HG02642 (cell line): ENCODE measurements around the gene TMC5.
"Not testable (repeated sequence)": the region's sequence is repeated elsewhere in the genome, so short reads cannot be mapped to it uniquely, and the experiment has no call there.

Experiments used
- ATAC-seq: cut with Tn5 transposase; IDR thresholded peaks from one replicate; pipeline ENCODE4 v1.9.1; 2021; ENCODE audit warnings: mild to moderate bottlenecking; ENCODE audit not compliant: unreplicated experiment, poor library complexity

The TMC5 gene

DNA sequence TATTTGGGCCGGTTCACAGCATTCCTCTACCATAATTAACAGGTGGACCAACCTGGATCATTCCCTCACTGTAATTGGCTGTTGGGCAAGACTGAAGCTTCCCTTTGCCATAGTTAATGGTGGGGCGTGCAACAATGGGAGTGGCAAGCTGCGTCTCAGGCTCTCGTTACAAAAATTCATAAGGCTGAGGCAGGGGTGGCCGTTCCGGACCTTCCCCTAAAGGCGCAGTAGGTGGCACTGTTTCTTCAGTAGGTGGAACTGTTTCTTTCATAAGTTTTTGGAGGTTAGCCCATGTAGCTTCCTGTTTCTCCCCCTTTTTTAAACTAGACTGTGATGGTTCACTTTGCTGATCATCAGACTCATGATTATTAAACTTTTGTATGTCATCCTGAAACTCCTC is 17.0 kb upstream of the TMC5 start:
- ATAC-seq: no peak

DNA sequence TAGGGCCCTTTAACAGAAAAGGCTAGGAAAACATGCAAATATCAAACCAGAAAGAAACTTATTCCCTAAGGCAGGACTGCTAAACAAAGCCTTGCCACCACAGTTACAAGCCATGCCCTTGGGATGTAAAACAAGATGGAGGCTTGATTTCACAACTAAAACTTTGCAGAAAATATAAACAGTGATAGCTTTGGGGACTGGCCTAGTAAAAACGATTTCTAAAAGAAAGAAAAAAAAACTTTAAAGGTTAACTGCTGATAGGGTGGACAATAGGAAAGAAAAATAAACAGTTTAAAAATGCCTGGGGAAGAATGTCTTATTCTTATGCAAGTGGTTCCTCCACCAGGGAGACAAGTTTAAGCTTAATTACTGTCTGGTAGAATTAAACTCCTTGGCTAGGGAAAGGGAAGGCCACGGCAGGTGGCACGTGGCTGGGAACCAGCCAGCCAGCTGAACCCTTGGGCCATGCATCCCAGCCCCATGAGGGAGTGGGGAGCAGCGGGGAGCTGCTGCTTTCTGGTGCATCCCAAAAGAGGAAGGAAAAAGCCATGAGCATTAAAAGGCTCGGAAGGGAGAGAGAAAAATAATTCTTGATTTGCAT is 10.7 kb upstream of the TMC5 start:
- no peak for ATAC-seq

DNA sequence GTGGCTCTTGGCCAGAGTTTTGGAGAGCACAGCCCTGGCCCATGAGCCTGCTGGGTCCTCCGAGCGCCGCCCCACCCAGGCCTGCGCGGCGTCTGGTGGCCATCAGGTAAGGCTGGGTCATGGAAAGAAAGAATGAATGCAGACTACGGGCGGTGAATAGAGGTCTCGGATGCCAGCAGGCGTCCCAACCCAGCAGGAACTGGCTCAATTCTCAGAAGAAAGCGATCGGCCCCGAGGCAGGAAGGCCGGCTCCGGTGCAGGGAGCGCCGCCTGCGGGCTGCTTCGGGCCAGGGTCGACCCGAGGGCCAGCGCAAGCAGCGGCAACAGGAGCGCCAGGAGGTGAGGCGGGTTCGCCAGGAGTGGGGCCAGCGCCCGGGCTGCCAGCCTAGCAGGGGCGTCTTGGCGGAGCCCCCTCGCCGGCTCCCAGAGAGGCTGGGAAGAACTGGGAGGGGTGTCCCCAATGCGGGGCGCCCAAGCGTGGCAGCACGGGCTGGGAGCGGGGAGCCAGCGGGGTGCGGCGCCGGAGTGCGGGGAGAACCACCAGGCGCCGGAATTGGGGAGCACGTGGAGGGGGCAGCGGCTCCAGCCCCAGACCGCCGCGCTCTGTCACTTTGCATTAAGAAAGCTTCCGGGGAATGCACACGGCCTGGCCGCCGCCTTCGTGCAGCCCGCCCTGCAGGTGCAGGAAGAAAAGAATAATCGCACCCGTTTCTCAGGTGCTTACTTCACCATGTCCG is 7.1 kb upstream of the TMC5 start:
- no peak for ATAC-seq

DNA sequence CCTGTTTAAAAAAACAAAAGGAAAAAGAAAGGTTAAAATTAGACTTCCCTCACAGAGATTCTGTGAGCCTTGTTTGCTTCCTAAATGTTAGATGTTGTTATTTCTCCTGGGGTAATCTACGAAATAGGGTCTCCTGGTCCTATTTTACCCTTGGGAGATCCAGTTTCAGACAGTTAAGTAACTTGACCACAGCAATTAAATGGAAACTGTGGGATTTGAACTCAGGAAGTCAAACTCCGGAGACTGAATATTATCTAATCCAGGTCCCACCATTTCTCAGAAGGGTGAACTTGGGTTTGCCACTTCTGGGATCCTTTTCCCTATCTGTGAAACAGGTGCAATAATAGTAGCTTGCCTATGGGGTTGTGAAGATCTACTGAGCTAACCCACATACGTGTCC is 6.4 kb upstream of the TMC5 start:
- no peak for ATAC-seq

DNA sequence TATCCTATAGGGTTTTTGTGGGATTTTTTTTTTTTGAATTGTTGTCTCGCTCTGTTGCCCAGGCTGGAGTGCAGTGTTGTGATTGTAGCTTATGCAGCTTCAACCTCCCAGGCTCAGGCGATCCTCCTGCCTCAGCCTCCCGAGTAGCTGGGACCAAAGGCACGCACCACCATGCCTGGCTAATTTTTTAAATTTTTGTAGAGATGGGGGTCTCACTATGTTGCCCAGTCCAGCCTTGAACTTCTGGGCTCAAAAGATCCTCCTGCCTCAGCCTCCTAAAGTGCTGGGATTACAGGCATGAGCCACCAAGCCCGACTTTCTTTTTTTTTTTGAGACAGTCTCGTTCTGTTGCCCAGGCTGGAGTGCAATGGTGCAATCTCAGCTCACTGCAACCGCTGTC is 5.6 kb upstream of the TMC5 start:
- not testable (repeated sequence) for ATAC-seq

DNA sequence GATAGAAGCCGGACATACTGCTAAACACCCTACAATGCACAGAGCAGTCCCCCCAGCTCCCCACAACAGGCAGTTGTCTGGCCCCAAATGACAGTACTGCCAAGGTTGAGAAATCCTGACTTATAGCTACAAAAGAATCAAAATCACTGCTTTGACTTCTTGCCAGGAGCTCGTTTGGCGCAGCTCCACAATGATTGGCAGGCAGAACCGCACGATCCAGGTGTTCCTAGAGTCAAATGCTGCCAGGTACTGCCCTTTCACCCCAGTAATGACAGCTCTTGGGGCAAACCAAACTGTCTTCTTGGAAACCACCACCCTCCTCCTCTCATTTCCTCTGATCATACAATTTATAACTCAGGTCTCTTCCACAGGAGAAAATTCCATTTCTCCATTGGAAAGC is 2.2 kb upstream of the TMC5 start:
- ATAC-seq: no peak

DNA sequence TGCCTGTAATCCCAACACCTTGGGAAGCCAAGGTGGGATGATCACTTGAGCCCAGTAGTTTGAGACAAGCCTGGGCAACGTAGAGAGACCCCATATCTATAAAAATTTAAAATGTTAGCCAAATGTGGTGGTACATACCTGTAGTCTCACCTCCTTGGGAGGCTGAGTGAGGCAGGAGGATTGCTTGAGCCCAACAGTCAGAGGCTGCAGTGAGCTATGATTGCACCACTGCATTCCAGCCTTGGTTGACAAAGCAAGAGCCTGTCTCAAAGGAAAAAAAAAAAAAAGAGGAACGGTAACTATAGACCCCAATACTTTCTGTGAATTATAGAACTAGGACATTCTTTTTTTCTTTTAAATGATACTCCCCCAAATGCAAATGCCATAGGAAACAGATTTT is 1.8 kb upstream of the TMC5 start:
- ATAC-seq: no peak

DNA sequence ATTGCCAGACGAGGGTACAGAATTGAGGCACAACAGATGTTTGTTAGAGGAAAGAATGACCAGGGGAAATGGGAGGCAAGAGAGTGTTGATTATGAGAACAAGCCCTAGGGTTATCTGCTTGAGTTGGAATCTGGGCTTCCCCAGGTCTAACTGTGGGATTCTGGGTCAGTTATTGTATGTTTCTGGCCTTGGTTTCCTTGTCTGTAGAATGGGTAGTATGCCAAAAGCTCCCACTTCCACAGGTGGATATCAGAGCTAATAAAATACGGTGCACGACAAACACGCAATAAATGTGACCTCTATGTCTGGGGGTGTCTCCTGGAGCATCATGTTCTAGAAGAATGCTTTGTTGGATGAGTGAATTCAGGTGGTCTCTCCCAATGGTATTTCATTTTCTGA is 517 bp downstream of the TMC5 start:
- ATAC-seq: no peak

DNA sequence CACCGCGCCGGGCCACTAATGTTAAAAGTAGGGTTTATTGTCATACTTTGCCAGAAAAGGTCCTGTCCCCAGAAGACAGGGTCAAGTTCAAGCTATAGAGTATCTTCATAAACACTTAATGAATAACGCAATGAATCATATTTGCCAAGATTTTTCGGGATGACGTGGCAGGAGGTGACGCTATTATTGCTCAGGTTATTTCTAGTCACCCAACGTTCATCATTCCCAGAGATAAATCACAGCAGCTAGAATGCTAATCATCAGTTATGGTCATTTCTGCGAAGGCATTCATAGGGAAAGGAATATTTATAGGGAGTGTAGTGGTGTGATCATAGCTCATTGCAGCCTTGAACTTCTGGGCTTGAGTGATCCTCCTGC is 2.0 kb downstream of the TMC5 start:
- no peak for ATAC-seq

DNA sequence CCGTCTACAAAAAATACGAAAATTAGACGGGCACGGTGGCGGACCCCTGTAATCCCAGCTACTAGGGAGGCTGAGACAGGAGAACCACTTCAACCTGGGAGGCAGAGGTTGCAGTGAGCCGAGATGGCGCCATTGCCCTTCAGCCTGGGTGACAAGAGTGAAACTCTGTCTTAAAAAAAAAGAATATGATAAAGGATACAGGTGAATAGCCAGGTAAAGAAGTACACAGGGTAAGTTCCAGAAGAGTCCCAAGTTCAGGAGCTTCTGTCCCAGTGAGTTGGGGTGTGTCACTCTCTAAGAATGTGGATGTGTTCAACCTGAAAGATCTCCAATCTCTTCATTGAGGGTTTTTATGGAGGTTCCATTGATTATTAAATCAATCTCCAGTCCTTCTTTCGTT is 6.8 kb downstream of the TMC5 start:
- ATAC-seq: no peak

DNA sequence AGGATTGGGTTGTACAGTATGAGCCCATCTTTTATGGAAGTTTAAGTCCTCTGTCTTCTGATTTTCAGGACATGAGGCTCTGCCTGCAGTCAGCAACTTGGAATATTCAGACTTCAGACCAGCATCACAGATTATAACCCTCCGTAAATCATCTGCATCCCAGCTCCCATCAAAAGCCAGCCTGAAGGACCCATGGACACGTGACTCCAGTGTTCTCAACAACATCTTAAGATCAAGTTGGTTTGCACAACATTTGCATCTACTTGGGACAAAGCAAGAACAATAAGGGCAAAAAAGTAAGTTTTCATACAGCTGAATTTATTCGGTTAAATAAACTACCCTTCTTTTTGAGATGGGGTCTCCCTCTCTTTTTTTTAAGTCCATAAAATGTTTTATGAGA is 12.7 kb downstream of the TMC5 start:
- ATAC-seq: no peak

DNA sequence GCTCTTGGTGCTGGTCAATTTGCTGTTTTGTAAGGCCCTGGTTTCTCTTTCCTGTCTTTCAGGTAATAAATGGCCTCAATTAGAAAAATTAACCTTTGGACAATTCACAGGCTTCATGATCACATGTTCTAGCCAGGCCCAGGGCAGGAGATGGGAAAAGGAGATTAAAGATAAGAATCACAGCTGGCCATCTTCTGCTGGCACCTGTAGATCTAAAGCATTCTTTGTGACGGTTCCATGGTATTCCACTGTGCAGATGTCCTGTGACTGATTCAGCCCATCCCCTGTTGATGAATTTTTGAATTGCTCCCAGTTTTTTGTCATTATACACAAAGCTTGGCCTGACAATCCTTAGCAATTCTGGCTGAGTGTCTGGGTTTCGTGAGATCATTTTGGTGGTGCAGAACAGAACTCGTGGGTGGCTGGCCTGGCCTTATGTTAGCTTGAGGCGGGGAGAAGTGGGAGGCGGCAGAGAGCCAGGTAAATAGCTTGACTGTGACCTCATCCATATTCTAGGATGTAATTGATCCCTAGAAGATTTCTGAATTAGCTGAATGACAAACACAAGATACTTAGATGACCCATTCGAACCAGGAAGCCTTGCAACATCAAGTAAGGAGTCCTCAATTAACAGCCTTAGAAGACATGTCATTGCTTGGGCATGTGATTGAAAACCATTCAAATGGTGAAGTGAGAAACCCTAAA is 14.1 kb downstream of the TMC5 start:
- no peak for ATAC-seq

DNA sequence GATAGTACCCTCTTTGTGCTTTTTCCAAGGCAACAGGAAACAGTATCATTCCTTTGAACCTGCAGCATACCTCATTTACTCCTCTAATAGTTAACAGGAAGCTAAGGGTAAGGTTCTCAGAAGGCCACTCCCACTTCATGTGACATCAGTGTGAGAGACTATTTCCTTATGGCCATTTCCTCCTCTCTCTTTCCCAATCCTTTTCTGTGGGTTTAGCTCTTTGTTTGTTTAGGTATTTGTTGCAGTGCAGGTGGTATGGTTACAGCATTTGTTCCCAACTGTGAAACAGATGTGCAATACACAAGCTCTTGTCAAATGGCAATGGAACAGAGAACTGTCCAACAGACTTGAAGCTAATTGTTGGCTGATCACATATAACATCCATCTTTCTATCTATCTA is 14.7 kb downstream of the TMC5 start:
- no peak for ATAC-seq

DNA sequence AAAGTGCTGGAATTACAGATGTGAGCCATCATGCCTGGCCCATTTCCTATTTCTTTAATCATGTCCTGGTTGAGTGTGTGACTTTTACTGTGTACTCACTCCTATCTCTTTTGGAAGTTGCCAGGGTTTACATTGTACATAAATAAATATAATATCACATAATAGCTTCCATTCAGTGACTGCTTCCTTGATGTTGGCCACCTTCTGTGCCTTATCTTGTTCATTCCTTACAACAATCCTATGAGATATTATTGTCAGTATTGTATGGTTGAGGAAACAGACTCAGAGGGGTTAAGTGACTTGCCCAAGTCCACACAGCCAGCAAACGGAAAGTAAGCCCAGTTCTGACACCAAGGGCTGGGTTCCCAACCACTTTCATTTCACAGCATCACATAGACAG is 16.9 kb downstream of the TMC5 start:
- ATAC-seq: no peak

DNA sequence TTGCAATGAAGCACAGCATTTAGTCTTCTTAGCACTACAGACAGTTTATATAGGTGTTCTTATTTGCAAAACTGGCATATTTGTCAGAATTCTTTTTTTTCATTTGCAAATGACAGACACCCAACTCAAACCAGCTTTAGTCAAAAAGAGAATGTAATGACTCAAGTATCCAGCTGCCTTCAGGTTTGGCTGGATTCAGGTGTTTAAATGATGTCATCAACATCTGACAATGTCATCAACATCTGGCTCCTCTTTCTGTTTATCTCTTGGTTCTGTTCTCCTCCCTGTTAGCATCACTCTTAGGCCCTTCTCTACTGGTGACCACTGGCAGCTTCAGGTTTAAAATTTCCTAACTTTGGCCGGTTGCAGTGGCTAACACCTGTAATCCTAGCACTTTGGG is 18.9 kb downstream of the TMC5 start:
- ATAC-seq: no peak

DNA sequence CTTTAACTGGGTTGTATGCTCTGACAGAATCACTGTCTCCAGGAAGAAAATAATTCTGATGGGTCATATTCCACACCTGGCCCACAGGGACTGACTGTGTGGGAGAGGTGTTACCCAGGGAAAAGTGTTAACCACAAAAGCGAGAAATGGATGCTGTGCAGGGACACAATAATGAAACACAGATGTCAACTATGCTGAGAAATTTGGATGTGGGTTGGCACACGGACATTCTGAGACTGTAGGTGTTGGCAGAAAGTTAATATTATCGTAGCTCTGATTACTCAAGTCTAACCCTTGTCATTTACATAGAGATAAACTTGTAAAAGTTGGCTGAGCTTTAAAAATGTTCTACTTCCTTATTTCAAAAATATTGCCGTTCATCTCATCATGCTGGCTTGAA is 19.6 kb downstream of the TMC5 start:
- ATAC-seq: no peak

DNA sequence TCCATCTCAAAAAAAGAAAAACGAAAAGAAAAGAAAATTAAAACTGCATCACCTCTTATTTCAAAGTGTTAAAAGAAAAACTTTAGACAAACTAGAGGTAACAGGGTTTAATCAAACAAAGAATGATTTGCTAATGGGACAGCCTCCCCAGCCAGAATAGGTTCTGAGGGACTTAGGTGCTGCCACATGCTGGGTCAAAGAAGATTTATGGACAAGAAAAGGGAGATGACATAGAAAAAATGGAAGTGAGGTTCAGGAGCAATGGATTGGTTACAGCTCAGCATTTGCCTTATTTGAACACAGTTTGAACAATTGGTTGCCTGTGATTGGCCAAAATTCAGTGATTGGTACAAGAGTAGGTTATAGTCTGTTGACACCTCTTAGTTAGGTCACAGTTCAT is 21.1 kb downstream of the TMC5 start:
- no peak for ATAC-seq

DNA sequence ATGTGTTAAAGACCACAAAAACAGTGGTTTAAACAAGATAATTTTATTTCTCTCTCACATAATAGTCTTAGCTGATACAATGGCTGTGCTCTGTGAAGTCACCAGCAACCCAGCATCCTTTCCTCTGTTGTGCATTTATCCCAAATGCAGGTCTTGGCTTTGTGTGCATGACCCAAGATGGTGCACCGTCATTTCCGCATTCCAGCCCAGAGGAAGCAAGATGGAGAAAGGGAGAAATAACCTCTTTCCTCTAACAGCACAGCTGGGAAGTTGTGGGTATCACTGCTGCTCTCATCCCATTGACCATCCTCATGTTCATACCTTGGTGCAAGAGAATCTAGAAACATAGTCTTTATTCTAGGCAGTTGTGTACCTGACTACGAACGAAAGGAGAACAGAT is 21.8 kb downstream of the TMC5 start:
- ATAC-seq: no peak

DNA sequence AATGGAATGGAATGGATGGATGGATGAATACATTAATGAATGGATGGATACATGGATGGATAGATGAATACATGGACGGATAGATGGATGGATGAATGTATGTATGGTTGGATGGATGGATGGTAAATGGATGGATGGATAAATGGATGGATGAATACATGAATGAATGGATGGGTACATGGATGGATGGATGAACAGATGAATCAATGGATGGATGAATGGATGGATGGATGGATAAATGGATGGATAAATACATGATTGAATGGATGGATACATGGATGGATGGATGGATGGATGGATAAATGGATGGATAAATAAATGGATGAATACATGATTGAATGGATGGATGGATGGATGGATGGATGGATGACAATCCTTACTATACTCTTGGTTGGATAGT is 26.0 kb downstream of the TMC5 start:
- ATAC-seq: no peak

DNA sequence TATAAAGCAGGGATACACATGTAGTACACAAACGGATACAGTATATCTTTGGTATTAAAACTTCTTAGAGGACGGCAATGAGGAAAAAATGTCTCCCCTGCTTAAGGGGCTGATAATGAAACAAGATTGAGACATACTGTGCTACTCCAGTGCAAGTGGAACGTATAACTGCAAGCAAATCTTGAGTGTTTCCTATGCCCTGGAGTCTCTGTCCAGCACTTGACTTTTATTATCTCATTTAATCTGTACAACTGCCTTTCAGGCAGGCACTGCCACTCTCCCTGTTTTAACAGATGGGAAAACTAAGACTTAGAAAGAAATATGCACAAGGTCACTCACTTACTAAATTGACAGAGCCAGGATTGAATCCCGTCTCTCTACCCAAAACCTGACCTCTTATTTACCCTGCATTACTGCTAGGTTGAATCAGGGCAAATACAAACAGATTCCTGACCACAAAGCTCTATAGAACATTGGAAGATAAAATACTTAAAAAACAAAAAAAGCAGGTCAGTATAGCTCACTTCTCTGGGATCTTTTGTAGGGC is 28.7 kb downstream of the TMC5 start:
- ATAC-seq: no peak

DNA sequence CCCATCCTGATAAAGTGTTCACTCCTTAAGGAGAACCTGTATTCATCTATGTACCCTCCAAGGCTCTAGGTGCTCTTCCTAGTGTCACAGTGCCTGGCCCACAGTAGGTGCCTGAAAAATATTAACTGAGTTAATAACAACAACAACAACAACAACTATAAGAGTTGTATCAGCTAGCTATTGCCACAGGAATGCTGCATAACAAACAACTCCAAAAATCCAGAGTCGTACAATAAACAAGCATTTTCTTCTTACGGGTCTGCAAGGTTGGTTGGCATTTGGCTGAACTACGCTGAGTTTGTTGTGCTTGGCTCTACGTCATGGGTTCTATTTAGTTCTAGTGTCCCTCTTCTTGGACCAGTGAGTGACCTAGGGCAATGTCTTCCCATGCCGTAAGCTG is 29.2 kb downstream of the TMC5 start:
- ATAC-seq: no peak

DNA sequence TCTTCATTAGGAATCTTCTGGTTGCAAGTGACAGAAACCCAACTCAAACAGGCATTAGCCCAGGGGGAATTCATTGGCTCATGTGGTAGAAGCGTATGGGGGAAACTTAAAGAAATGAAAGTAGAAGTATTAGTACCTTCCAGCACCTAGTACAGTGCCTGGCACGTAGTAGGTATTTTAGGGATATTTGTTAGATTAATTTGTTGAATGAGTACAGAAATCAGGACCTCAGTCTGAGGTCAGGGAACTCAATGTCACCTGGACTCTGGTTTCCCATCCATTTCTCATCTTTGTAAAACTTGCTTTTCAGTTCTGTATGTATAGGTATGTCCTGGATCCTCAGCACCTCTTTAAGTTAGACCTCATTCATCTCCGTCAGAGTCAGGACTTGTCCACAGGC is 32.5 kb downstream of the TMC5 start:
- ATAC-seq: no peak
